Neural cell (in vitro differentiated cells): ENCODE data around the gene CD300H. TPM values are rescaled to one million over a fixed set of nuclear protein-coding genes. Genes with fewer than 3 reads are reported as not detected.
"Not testable (repeated sequence)": the region's sequence is repeated elsewhere in the genome, so short reads cannot be mapped to it uniquely, and the experiment has no call there.

Source experiments
- H2AFZ ChIP-seq: fragments of 200-600, 300-800 bp; sonication (generic), shearing (Covaris generic); 2 replicates; pipeline ENCODE4 v1.6.0; 2014; ENCODE audit warnings: low read depth, mild to moderate bottlenecking, antibody characterized with exemption, low read length, moderate library complexity
- H3F3A ChIP-seq: fragments of 200-600 bp; shearing (Covaris generic); 2 replicates; pipeline ENCODE4 v1.6.1; 2016; ENCODE audit warnings: mild to moderate bottlenecking, moderate library complexity, mixed read lengths, antibody characterized with exemption, low read length; ENCODE audit not compliant: insufficient read depth, poor library complexity, severe bottlenecking
- H3K27ac ChIP-seq: fragments of 200-600, 300-800 bp; sonication (generic), shearing (Covaris generic); 2 replicates; pipeline ENCODE4 v1.5.1; 2014; ENCODE audit warnings: mild to moderate bottlenecking, low read length, moderate library complexity
- H3K27me3 ChIP-seq: fragments of 300-800, 200-600 bp; sonication (generic), shearing (Covaris generic); 2 replicates; pipeline ENCODE4 v1.6.0; 2014; ENCODE audit warnings: mild to moderate bottlenecking, low read depth, low read length, moderate library complexity; ENCODE audit not compliant: insufficient read depth
- H3K36me3 ChIP-seq: fragments of 300-800, 200-600 bp; sonication (generic), shearing (Covaris generic); 2 replicates; pipeline ENCODE4 v1.5.1; 2014; ENCODE audit warnings: mild to moderate bottlenecking, antibody characterized with exemption, low read length, moderate library complexity; ENCODE audit not compliant: insufficient read depth
- H3K4me2 ChIP-seq: fragments of 300-800, 200-600 bp; sonication (generic), shearing (Covaris generic); 2 replicates; pipeline ENCODE4 v1.6.0; 2014; ENCODE audit warnings: mild to moderate bottlenecking, low read length
- H3K4me3 ChIP-seq: fragments of 300-800, 200-600 bp; sonication (generic), shearing (Covaris generic); 2 replicates; pipeline ENCODE4 v1.5.1; 2014; ENCODE audit warnings: mild to moderate bottlenecking, low read length, moderate library complexity
- H3K79me2 ChIP-seq: fragments of 200-600 bp; shearing (Covaris generic); replicated peaks from 2 replicates; pipeline ENCODE4 v1.6.0; 2014; ENCODE audit warnings: mild to moderate bottlenecking, low read length, moderate library complexity; ENCODE audit not compliant: insufficient read depth
- H3K9ac ChIP-seq: fragments of 300-800, 200-600 bp; sonication (generic), shearing (Covaris generic); 2 replicates; pipeline ENCODE4 v1.6.1; 2016; ENCODE audit warnings: mild to moderate bottlenecking, low read length, mixed read lengths
- H3K9me2 ChIP-seq: fragments of 200-600 bp; shearing (Covaris generic); 2 replicates; pipeline ENCODE4 v1.6.1; 2016; ENCODE audit warnings: mild to moderate bottlenecking, low read length, mixed read lengths; ENCODE audit not compliant: insufficient read depth
- H3K9me3 ChIP-seq: fragments of 200-600, 300-800 bp; sonication (generic), shearing (Covaris generic); 2 replicates; pipeline ENCODE4 v1.6.1; 2016; ENCODE audit warnings: mild to moderate bottlenecking, mixed run types, low read length, moderate library complexity, mixed read lengths
- H4K20me1 ChIP-seq: fragments of 200-600 bp; shearing (Covaris generic); 2 replicates; pipeline ENCODE4 v1.6.1; 2016; ENCODE audit warnings: mild to moderate bottlenecking, mixed run types; ENCODE audit not compliant: insufficient read depth
- EP300 ChIP-seq: fragments of 450-650 bp; conservative IDR thresholded peaks from 2 replicates; pipeline ENCODE4 v1.6.1; 2014; ENCODE audit warnings: antibody characterized with exemption, mild to moderate bottlenecking, moderate library complexity; ENCODE audit not compliant: poor library complexity, severe bottlenecking
- EZH2 ChIP-seq: fragments of 200-600, 300-800 bp; shearing (Covaris generic), sonication (generic); IDR thresholded peaks from 2 replicates; pipeline ENCODE4 v1.6.1; 2014; ENCODE audit warnings: antibody characterized with exemption, low read length, borderline replicate concordance, mild to moderate bottlenecking; ENCODE audit not compliant: insufficient read depth, poor library complexity, severe bottlenecking
- MXI1 ChIP-seq: fragments of 450-650 bp; conservative IDR thresholded peaks from 2 replicates; pipeline ENCODE4 v1.6.1; 2014; ENCODE audit warnings: antibody characterized with exemption, mild to moderate bottlenecking; ENCODE audit not compliant: poor library complexity, severe bottlenecking
- POLR2AphosphoS5 ChIP-seq: IDR thresholded peaks from 2 replicates; pipeline ENCODE4 v1.6.1; 2012
- RAD21 ChIP-seq: fragments of 450-650 bp; conservative IDR thresholded peaks from 2 replicates; pipeline ENCODE4 v1.6.1; 2014; ENCODE audit warnings: antibody characterized with exemption, mild to moderate bottlenecking, moderate library complexity
- REST ChIP-seq: IDR thresholded peaks from 2 replicates; pipeline ENCODE4 v1.6.1; 2012; ENCODE audit warnings: borderline replicate concordance
- SMC3 ChIP-seq: fragments of 450-650 bp; conservative IDR thresholded peaks from 2 replicates; pipeline ENCODE4 v1.6.1; 2014; ENCODE audit warnings: antibody characterized with exemption, mild to moderate bottlenecking, moderate library complexity; ENCODE audit not compliant: poor library complexity
- TAF1 ChIP-seq: IDR thresholded peaks from 2 replicates; pipeline ENCODE4 v1.6.1; 2012; ENCODE audit warnings: low read depth
- polyA plus RNA-seq: library from polyadenylated mRNA; depleted of rRNA; stranded (reverse); fragments of >200 nt; gene quantifications from 2 replicates; pipeline ENCODE4 v1.2.3, GENCODE V29; 2014
- TF ChIP-seq, protein P1 (sequence below): fragments of 450-650 bp; IDR thresholded peaks from 2 replicates; pipeline ENCODE4 v1.5.1; 2014; ENCODE audit warnings: antibody characterized with exemption, mild to moderate bottlenecking, moderate library complexity; ENCODE audit not compliant: poor library complexity, severe bottlenecking

The CD300H gene
- polyA plus RNA-seq, 1 donor from 2014 or later: not detected

DNA sequence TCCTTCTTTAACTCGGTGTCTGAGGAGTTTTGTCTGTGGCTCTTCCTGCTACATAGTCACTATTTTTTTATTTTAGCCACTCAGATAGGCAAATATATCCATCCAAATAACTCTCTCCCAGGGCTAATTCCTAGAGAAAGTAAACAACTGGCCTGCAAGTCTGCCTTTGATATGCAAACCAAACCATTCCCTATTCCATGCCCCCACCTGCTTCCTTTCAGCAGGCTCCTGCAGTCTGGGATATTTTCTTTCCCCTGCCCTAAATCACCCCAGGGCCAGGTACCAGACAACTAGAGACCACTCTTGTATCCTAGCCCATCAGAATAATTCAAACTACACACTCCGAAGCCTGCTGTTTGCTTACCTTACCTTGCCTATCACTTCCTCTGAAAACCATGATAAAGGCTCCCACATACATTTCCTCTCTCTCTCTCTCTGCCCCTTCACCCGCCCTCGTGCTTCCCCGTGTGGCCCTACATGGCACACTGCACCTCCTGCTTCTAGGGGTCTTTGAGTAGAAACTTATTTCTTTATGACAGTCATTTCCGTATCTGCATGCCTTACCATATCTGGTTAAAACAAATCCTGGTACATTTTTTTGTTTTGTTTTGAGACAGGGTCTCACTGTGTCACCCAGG is 8.3 kb downstream of the CD300H start:
- H3K27ac ChIP-seq: no peak overlapping the region
- no peak for TF ChIP-seq EP300
- no peak for TF ChIP-seq POLR2AphosphoS5
- no peak for TF ChIP-seq EZH2
- no peak for TF ChIP-seq SMC3
- no peak for TF ChIP-seq MXI1
- no peak for TF ChIP-seq REST
- TF ChIP-seq, protein P1, sequence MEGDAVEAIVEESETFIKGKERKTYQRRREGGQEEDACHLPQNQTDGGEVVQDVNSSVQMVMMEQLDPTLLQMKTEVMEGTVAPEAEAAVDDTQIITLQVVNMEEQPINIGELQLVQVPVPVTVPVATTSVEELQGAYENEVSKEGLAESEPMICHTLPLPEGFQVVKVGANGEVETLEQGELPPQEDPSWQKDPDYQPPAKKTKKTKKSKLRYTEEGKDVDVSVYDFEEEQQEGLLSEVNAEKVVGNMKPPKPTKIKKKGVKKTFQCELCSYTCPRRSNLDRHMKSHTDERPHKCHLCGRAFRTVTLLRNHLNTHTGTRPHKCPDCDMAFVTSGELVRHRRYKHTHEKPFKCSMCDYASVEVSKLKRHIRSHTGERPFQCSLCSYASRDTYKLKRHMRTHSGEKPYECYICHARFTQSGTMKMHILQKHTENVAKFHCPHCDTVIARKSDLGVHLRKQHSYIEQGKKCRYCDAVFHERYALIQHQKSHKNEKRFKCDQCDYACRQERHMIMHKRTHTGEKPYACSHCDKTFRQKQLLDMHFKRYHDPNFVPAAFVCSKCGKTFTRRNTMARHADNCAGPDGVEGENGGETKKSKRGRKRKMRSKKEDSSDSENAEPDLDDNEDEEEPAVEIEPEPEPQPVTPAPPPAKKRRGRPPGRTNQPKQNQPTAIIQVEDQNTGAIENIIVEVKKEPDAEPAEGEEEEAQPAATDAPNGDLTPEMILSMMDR: no peak
- no peak for TF ChIP-seq TAF1
- no peak for TF ChIP-seq RAD21
- H3F3A ChIP-seq: no peaks in the 10 kb centered on the region
- no peaks in the 10 kb centered on the region for H3K9me3 ChIP-seq
- H4K20me1 ChIP-seq: no peaks in the 10 kb centered on the region
- no peak overlapping the region for H2AFZ ChIP-seq
- no peak overlapping the region for H3K9ac ChIP-seq
- H3K4me2 ChIP-seq: no peak overlapping the region
- H3K4me3 ChIP-seq: no peak overlapping the region
- H3K9me2 ChIP-seq: no peaks in the 10 kb centered on the region
- H3K79me2 ChIP-seq: no peaks in the 10 kb centered on the region
- H3K27me3 ChIP-seq: no peaks in the 10 kb centered on the region
- H3K36me3 ChIP-seq: no peaks in the 10 kb centered on the region

DNA sequence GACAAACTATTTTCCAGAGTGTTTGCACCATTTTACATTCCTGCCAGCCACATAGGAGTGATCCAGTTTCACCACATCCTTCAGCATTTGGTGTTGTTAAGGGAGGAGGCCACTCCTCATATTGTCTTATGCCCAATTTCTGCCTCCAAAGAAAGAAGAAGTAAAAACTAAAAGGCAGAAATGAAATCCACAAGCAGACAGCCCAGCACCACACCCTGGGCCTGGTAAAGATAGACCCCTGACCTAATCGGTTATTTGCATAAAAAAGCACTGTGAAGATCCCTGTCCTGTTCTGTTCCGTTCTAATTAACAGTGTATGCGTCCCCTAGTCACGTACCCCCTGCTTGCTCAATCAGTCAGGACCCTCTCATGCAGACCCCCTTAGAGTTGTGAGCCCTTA is 8.9 kb downstream of the CD300H start:
- not testable (repeated sequence) for H4K20me1 ChIP-seq, H3K27ac ChIP-seq, H3K9me3 ChIP-seq, H3K4me2 ChIP-seq, H3K4me3 ChIP-seq, H3K9ac ChIP-seq, H3K36me3 ChIP-seq, H3F3A ChIP-seq, H3K27me3 ChIP-seq, H3K79me2 ChIP-seq, H2AFZ ChIP-seq, H3K9me2 ChIP-seq

DNA sequence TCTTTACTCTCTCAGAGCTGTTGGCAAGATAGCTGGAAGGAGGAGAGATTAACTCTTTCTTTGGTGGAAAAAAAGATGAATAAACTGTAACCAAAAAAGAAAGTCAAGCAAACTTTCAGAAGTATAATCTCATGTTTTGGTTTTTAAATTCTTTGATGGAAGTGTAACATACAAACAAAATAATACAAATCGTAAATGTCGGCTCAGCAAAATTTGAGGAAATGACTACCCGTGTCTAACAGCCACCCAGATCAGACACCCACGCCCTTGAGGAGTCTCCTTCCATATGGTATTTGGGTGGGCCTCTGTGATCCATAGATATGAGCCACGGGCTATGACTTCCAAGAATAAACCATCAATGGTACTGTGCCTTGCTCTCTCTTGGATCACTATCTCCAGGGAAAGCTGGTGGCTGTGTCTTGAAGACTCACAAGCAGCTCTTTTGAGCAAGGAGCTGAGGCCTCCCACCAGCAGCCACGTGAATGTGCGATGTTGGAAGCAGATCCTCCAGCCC is 11.8 kb downstream of the CD300H start:
- Histone ChIP-seq H3F3A (no peaks in the 10 kb centered on the region), H3K9me2 (no peaks in the 10 kb centered on the region), H3K9ac (no peak overlapping the region), H3K4me3 (no peak overlapping the region), H2AFZ (no peak overlapping the region), H3K9me3 (no peaks in the 10 kb centered on the region), H3K36me3 (no peaks in the 10 kb centered on the region), H4K20me1 (no peaks in the 10 kb centered on the region), H3K27me3 (no peaks in the 10 kb centered on the region), H3K27ac (no peak overlapping the region), H3K79me2 (no peaks in the 10 kb centered on the region), H3K4me2 (no peak overlapping the region)
- no peak for TF ChIP-seq RAD21
- TF ChIP-seq SMC3: no peak
- TF ChIP-seq REST: no peak
- TF ChIP-seq EZH2: no peak
